ENCODE data around the gene KRTAP4-6. TPM values are rescaled to one million over a fixed set of nuclear protein-coding genes. Genes with fewer than 3 reads are reported as not detected.

The KRTAP4-6 gene
- total and polyA plus RNA-seq, 2 of the 4 experiments (the other 2 are of a cell fraction) = not detected

DNA sequence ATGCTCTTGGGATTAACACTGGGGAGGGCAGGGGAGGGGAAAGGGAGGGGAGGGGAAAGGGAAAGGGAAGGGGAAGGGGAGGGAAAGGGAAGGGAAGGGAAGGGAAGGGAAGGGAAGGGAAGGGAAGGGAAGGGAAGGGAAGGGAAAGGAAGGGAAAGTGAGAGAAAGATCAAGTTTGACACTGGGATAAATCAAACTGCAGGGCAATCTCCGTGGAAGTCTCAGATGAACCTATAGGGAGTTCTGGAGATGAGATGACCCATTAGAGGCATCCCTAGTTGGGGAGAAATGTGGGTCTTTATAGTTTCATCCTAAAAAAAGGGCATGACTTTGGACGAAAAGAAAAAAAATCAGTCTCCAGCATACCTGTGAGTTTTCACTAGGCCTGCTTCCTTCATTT lies 18.6 kb downstream of the KRTAP4-6 start:
- no peaks in the 10 kb centered on the region for H3K79me1 ChIP-seq (ENCODE audit: low read depth in 1 of 2, low read length in 2 of 2)
- H4K5ac ChIP-seq (ENCODE audit: low read depth, low read length) = no peak overlapping the region
- no peaks in the 10 kb centered on the region for H3K9me1 ChIP-seq (ENCODE audit: insufficient read depth, low read length)
- H3K18ac ChIP-seq (ENCODE audit: low read depth, low read length) = no peak overlapping the region
- H2BK5ac ChIP-seq (ENCODE audit: low read depth, low read length, poor library complexity, severe bottlenecking) = no peak overlapping the region
- H3K56ac ChIP-seq (ENCODE audit: extremely low read depth, insufficient read depth, low read length) = no peak overlapping the region; the same call in 1 of the 2 replicates
- H3K14ac ChIP-seq (replicated peaks; ENCODE audit: low read depth, low read length) = no peak overlapping the region
- H4K91ac ChIP-seq (ENCODE audit: insufficient read depth, low read depth, low read length) = peak overlapping the region; percentile 9; the same call in 1 of the 2 replicates
- peaks cover 2% of the 10 kb centered on the region; the same call in 1 of the 2 replicates for H3K9me3 ChIP-seq (ENCODE audit: control insufficient read depth, insufficient read depth, low read length)
- H3K36me3 ChIP-seq (ENCODE audit: control insufficient read depth, insufficient read depth, low read length) = no peaks in the 10 kb centered on the region
- H3K4me2 ChIP-seq (ENCODE audit: low read depth, low read length) = no peak overlapping the region
- CTCF ChIA-PET = no interaction called here
- H4K8ac ChIP-seq (ENCODE audit: low read depth in 2 of 2, low read length in 2 of 2) = no peak overlapping the region
- DNase-seq (no peak), ATAC-seq (ENCODE audit: low read depth) (no peak)
- TF ChIP-seq SMC3 (IDR thresholded peaks at IDR 0.05; ENCODE audit: low read depth, low read length) = no peak
- TF ChIP-seq RAD21 (IDR thresholded peaks at IDR 0.05; ENCODE audit: low read length) = no peak
- no peak for TF ChIP-seq FOS (IDR thresholded peaks at IDR 0.05; ENCODE audit: low read depth, low read length)
- TF ChIP-seq, protein P1, sequence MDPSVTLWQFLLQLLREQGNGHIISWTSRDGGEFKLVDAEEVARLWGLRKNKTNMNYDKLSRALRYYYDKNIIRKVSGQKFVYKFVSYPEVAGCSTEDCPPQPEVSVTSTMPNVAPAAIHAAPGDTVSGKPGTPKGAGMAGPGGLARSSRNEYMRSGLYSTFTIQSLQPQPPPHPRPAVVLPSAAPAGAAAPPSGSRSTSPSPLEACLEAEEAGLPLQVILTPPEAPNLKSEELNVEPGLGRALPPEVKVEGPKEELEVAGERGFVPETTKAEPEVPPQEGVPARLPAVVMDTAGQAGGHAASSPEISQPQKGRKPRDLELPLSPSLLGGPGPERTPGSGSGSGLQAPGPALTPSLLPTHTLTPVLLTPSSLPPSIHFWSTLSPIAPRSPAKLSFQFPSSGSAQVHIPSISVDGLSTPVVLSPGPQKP (IDR thresholded peaks at IDR 0.05; ENCODE audit: borderline replicate concordance, low read depth, low read length) = no peak
- TF ChIP-seq CHD1 (IDR thresholded peaks at IDR 0.05; ENCODE audit: low read depth, low read length) = no peak
- no peak for TF ChIP-seq CTCF (conservative IDR thresholded peaks at IDR 0.05; ENCODE audit: low read depth, low read length)
- no peak for TF ChIP-seq NFE2L2 (IDR thresholded peaks at IDR 0.05; ENCODE audit: low read depth, low read length)
- TF ChIP-seq MXI1 (IDR thresholded peaks at IDR 0.05; ENCODE audit: borderline replicate concordance, low read depth, low read length) = no peak
- TF ChIP-seq BHLHE40 (IDR thresholded peaks at IDR 0.05; ENCODE audit: low read depth, low read length) = no peak
- no peak for TF ChIP-seq MAZ (IDR thresholded peaks at IDR 0.05; ENCODE audit: borderline replicate concordance, low read depth, low read length)
- no peak for TF ChIP-seq CEBPB (IDR thresholded peaks at IDR 0.05; ENCODE audit: low read depth, low read length)
- no peak for TF ChIP-seq RFX5 (IDR thresholded peaks at IDR 0.05; ENCODE audit: low read depth, low read length)
- H3K27ac ChIP-seq (ENCODE audit: insufficient read depth, low read length) = no peak overlapping the region
- H4K20me1 ChIP-seq (ENCODE audit: insufficient read depth, low read length) = no peaks in the 10 kb centered on the region
- no peak overlapping the region for H3K23ac ChIP-seq (ENCODE audit: low read depth, low read length)
- H2AK5ac ChIP-seq (ENCODE audit: low read depth, low read length) = peak overlapping the region; percentile 86
- H2AFZ ChIP-seq (replicated peaks; ENCODE audit: low read length, poor library complexity) = no peak overlapping the region
- no CpG with 5 or more reads among the region's 2 CpGs for WGBS, 2 experiments (ENCODE audit: extremely low coverage in 2 of 2, insufficient read length in 1 of 2)
- H3K4me1 ChIP-seq (ENCODE audit: control insufficient read depth, insufficient read depth, low read length) = no peaks in the 10 kb centered on the region
- H2BK15ac ChIP-seq (ENCODE audit: low read depth, low read length) = peak overlapping the region; percentile 67; the same call in 1 of the 3 replicates
- no TSS peak for BruUV-seq (replicated peaks)
- POLR2A ChIA-PET (ENCODE audit: unreplicated experiment) = no interaction called here
- H2BK20ac ChIP-seq (ENCODE audit: low read depth, low read length) = no peak overlapping the region
- in situ Hi-C loops (cut with MboI; ENCODE audit: low sequenced_read_pairs) = no loop called here
- H3K9ac ChIP-seq (ENCODE audit: low read depth, low read length) = no peak overlapping the region
- H3K4me3 ChIP-seq (ENCODE audit: insufficient read depth, low read depth, low read length) = no peak overlapping the region
- H3K4ac ChIP-seq (ENCODE audit: low read depth, low read length) = peak overlapping the region; percentile 31; the same call in 1 of the 2 replicates
- H3K27me3 ChIP-seq (ENCODE audit: control insufficient read depth, insufficient read depth, low read length) = no peaks in the 10 kb centered on the region
- no peak overlapping the region for H2AK9ac ChIP-seq (replicated peaks; ENCODE audit: low read depth, low read length, poor library complexity)
- H2BK120ac ChIP-seq (ENCODE audit: low read depth, low read length) = peak overlapping the region; percentile 43; the same call in 1 of the 2 replicates
- intact Hi-C loops (cut with micrococcal nuclease) = no loop called here
- dilution Hi-C loops (cut with HindIII; ENCODE audit: low sequenced_read_pairs, unreplicated experiment) = no loop called here
